ENCODE data around the gene TNS3.

Gene TNS3

DNA sequence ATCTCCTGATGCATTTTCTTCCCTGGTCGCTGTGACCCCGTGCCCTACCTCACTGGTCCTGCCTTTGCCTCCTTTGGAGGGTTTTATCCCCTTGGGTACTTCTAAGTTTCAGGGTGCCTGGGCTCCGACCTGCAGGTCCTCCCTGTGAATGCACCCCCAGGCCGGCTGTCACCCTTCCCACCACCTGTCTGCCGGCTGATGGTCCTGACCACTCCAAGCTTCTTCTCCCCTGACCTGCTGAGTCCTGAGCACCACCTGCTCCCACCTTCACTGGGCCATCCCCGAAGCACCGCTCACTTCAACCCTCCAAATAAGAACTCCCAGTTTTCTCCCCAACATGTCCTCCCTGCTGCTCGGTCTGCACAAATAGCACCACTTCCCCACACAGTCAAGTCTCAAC is 33.4 kb downstream of the TNS3 start:
- TF ChIP-seq, protein P1, sequence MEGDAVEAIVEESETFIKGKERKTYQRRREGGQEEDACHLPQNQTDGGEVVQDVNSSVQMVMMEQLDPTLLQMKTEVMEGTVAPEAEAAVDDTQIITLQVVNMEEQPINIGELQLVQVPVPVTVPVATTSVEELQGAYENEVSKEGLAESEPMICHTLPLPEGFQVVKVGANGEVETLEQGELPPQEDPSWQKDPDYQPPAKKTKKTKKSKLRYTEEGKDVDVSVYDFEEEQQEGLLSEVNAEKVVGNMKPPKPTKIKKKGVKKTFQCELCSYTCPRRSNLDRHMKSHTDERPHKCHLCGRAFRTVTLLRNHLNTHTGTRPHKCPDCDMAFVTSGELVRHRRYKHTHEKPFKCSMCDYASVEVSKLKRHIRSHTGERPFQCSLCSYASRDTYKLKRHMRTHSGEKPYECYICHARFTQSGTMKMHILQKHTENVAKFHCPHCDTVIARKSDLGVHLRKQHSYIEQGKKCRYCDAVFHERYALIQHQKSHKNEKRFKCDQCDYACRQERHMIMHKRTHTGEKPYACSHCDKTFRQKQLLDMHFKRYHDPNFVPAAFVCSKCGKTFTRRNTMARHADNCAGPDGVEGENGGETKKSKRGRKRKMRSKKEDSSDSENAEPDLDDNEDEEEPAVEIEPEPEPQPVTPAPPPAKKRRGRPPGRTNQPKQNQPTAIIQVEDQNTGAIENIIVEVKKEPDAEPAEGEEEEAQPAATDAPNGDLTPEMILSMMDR (IDR thresholded peaks at IDR 0.05; ENCODE audit: control insufficient read depth, insufficient read depth, low read depth, low read length, missing control alignments), result no peak
- no peak overlapping the region for H3K4me3 ChIP-seq (ENCODE audit: control insufficient read depth, low read depth, low read length)
- DNase-seq (ENCODE audit: low read depth), result no peak

DNA sequence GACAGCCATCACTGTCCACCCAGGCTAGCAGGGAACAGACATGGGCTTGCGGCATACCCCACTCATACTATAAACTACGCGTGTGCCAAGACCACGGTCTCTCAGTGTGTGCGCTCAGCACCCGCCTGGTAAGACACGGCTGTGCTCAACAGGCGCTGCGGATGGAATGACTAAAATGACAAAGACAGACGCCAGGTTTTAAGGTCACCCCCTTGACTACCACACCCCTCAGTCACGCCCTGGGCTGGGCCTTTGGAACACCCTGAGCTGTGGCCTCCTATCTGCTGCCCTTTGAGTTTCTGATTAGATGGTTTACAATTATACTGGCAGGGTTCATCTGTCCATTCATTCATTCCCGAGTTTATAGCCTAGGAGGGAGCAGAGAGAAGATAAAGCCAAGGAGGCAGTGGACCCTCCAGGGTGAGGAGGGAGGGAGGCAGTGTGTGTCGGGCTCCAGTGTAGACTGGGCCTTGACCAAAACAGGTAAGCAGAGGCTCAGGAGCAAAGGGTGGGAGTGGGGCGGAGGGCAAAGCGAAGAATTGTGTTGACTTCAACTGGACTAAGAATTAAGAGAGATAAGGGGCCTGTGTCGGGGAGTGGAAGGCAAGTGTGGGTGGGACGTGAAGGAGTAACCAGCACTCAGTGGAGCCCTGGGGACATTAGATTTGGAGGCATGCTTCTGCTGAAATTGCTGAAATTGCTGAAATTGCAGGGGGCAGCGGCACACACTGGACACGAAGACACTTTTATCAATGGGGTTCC is 35.0 kb downstream of the TNS3 start:
- TF ChIP-seq, protein P1 (IDR thresholded peaks at IDR 0.05; ENCODE audit: control insufficient read depth, insufficient read depth, low read depth, low read length, missing control alignments), result no peak
- H3K4me3 ChIP-seq (ENCODE audit: control insufficient read depth, low read depth, low read length), result no peak overlapping the region
- no peak for DNase-seq (ENCODE audit: low read depth)

DNA sequence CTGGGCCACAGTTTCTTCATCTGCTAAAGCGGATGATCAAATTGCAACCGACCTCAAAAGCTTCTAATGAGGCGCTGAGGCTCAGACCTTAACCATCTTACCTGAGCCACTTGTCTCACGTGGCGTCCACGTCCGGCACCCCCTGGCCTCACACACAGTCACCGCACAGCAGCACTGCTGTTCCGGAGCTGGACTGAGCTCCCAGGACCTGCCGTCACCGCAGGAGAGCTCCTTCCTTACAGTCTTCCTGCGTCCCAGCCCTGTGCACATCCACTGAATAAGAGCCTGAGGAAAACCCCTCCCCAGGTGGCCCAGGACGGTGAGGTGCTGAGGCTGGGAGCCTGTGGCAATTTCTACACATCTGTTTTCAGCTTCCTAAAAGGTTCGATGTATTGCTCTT is 35.7 kb downstream of the TNS3 start:
- TF ChIP-seq, protein P1 (IDR thresholded peaks at IDR 0.05; ENCODE audit: control insufficient read depth, insufficient read depth, low read depth, low read length, missing control alignments), result no peak
- DNase-seq (ENCODE audit: low read depth), result no peak
- no peak overlapping the region for H3K4me3 ChIP-seq (ENCODE audit: control insufficient read depth, low read depth, low read length)

DNA sequence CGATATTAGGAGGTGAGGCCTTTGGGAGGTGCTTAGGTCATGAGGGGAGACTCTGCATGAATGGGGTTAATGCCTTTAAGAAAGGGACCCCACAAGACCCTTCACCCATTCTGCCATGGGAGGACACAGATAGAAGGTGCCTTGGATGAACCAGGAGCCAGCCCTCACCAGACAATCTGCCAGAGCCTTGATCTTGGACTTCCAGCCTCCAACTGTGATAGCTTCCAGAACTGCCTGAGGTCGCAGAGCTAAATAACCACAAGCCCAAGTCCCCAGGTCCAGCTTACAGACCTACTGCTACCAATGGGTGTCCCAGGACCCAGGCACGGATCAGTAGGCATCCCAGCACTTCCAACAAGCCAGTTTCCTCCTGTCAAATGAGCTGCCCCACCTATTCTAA is 37.5 kb downstream of the TNS3 start:
- no peak overlapping the region for H3K4me3 ChIP-seq (ENCODE audit: control insufficient read depth, low read depth, low read length)
- TF ChIP-seq, protein P1 (IDR thresholded peaks at IDR 0.05; ENCODE audit: control insufficient read depth, insufficient read depth, low read depth, low read length, missing control alignments), result no peak
- no peak for DNase-seq (ENCODE audit: low read depth)

DNA sequence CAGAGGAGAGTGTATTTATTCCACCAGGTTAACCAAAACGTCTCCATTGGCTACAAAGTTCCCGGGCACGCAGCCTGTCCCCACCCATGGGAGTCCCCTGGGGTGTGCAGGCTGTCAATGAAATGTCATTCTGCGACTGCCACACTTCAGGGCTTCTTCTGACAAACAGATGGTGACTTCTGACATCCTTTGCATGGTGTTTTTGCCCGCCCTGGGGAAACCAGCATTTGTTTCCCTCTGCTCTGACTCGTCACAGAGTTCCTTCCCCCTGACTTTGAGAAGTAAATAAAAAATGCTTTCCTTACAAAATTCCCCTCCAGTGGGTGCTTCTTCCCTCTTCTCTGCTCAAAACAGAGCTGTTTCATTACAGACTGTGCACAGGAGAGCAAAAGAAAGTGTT is 38.2 kb downstream of the TNS3 start:
- no peak overlapping the region for H3K4me3 ChIP-seq (ENCODE audit: control insufficient read depth, low read depth, low read length)
- DNase-seq (ENCODE audit: low read depth), result no peak
- TF ChIP-seq, protein P1 (IDR thresholded peaks at IDR 0.05; ENCODE audit: control insufficient read depth, insufficient read depth, low read depth, low read length, missing control alignments), result no peak

DNA sequence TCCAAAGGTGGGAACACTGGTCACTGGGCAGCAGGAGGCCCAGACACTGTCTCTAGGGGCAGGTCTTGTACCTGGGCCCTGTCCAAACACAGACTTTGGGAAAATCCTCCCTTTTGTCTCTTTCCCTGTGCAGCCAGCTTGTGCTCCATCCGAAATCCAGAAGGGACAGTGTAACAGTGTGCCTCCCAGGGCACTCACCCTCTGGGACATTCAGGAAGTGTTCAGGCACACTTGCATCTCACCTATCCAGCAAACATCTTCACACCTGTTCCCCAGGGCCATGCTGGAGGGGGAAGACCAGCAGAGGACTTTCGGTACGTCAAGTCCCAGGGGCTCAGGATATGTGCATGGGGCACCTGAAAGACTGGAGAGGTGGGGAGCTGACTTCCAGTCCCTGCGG is 38.9 kb downstream of the TNS3 start:
- no peak for DNase-seq (ENCODE audit: low read depth)
- TF ChIP-seq, protein P1 (IDR thresholded peaks at IDR 0.05; ENCODE audit: control insufficient read depth, insufficient read depth, low read depth, low read length, missing control alignments), result no peak

More for the DNA sequence above, 38.9 kb downstream of the TNS3 start:
- no peak overlapping the region for H3K4me3 ChIP-seq (ENCODE audit: control insufficient read depth, low read depth, low read length)
